Neural crest cell (in vitro differentiated cells): Measurements from ENCODE around the gene CD101. TPM values are rescaled to one million over a fixed set of nuclear protein-coding genes. Genes with fewer than 3 reads are reported as not detected.

Experiments
- DNase-seq: peaks from one replicate; pipeline ENCODE4 v3.0.0; 2021; ENCODE audit warnings: low read depth, mixed read lengths, low spot score
- H3K27ac Mint-ChIP-seq: one replicate; pipeline ENCODE4 v1.8.0; 2021; ENCODE audit warnings: mild to moderate bottlenecking, mixed read lengths; ENCODE audit not compliant: unreplicated experiment
- H3K27me3 Mint-ChIP-seq: 2 replicates; pipeline ENCODE4 v1.8.0; 2021; ENCODE audit warnings: low read depth, mild to moderate bottlenecking, mixed read lengths
- H3K36me3 Mint-ChIP-seq: 2 replicates; pipeline ENCODE4 v1.8.0; 2021; ENCODE audit warnings: low read depth, mild to moderate bottlenecking, mixed read lengths
- H3K4me1 Mint-ChIP-seq: 2 replicates; pipeline ENCODE4 v1.8.0; 2021; ENCODE audit warnings: mixed read lengths
- H3K4me3 Mint-ChIP-seq: one replicate; pipeline ENCODE4 v1.8.0; 2021; ENCODE audit warnings: mild to moderate bottlenecking, mixed read lengths
- H3K9me3 Mint-ChIP-seq: 2 replicates; pipeline ENCODE4 v1.8.0; 2021; ENCODE audit warnings: mixed read lengths
- total RNA-seq: library from RNA; stranded (reverse); gene quantifications from 2 replicates; pipeline ENCODE4 v1.2.1, GENCODE V29; 2021
- TF ChIP-seq, protein P1 (sequence below): fragments of 200-600 bp; sonication (generic); conservative IDR thresholded peaks from 2 replicates; pipeline ENCODE4 v1.5.0; 2021; ENCODE audit warnings: antibody characterized with exemption, mild to moderate bottlenecking

The CD101 gene
- total RNA-seq, 1 donor from 2014 or later: 3.7 TPM

DNA sequence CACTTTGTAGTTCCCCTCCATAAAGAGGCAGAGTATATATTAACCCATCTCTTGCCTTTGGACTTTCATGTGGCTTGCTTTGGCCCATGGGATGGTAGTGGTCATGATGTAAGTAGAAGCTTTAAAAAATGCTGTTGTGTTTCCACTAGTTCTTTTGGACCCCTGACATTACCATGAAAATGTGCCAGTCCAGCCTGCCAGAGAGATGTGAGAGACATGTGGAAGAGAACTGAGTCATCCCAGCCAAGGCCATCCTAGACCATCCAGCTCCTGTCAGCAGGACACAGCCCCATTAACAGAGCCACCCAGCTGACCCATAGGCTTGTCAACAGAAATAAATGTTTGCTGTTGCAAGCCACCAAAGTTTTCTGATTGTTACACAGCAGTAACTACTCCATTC, 3.9 kb upstream of the CD101 start:
- Mint-ChIP-seq H3K9me3 (peaks cover 8% of the 10 kb centered on the region), H3K4me1 (peaks cover 6% of the 10 kb centered on the region), H3K36me3 (peaks cover 16% of the 10 kb centered on the region), H3K27ac (no peak overlapping the region), H3K4me3 (no peak overlapping the region), H3K27me3 (no peaks in the 10 kb centered on the region)
- TF ChIP-seq, protein P1, sequence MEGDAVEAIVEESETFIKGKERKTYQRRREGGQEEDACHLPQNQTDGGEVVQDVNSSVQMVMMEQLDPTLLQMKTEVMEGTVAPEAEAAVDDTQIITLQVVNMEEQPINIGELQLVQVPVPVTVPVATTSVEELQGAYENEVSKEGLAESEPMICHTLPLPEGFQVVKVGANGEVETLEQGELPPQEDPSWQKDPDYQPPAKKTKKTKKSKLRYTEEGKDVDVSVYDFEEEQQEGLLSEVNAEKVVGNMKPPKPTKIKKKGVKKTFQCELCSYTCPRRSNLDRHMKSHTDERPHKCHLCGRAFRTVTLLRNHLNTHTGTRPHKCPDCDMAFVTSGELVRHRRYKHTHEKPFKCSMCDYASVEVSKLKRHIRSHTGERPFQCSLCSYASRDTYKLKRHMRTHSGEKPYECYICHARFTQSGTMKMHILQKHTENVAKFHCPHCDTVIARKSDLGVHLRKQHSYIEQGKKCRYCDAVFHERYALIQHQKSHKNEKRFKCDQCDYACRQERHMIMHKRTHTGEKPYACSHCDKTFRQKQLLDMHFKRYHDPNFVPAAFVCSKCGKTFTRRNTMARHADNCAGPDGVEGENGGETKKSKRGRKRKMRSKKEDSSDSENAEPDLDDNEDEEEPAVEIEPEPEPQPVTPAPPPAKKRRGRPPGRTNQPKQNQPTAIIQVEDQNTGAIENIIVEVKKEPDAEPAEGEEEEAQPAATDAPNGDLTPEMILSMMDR: no peak
- DNase-seq: no peak

DNA sequence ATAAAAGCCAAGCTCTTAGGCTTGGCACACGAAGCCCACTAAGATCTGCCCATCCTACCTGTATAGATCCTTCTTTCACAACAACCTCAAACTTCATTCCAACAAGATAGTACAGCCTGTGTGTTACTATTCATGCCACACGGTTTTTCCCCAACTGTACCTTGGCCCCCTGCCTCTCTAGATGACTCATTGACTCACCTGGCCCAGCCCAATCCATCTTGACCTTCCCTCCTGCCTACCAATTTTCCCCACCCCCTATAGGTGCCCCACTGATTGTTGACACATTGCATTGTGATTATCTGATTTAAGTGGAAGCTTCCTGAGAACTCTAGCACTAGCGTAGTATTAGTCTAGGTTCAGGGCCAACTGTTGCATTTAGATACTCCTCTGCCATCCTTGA, 2.0 kb upstream of the CD101 start:
- Mint-ChIP-seq H3K27ac (peak overlapping the region; percentile 9), H3K4me3 (no peak overlapping the region), H3K4me1 (peaks cover 12% of the 10 kb centered on the region), H3K27me3 (no peaks in the 10 kb centered on the region), H3K36me3 (peaks cover 7% of the 10 kb centered on the region), H3K9me3 (no peaks in the 10 kb centered on the region)
- DNase-seq: no peak
- TF ChIP-seq, protein P1: no peak

DNA sequence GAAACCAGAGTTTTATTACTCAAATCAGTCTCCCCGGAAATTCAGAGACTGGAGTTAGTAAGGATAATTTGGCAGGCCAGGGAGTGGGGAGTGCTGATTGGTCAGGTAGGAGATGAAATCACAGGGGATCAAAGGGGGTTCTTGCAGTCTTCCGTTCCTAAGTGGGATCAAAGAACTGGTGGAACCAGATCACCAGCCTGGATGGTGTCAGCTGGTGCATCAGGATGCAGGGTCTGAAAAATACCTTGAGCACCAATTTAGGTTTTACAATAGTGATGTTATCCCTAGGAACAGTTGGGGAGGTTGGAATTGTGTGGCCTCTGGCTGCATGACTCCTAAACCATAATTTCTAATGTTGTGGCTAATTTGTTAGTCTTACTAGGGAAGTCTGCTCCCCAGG, 1.4 kb upstream of the CD101 start:
- H3K4me1 Mint-ChIP-seq: peaks cover 12% of the 10 kb centered on the region
- H3K9me3 Mint-ChIP-seq: no peaks in the 10 kb centered on the region
- TF ChIP-seq, protein P1: no peak
- H3K36me3 Mint-ChIP-seq: peaks cover 7% of the 10 kb centered on the region
- DNase-seq: no peak
- H3K27me3 Mint-ChIP-seq: no peaks in the 10 kb centered on the region
- H3K4me3 Mint-ChIP-seq: no peak overlapping the region
- no peak overlapping the region for H3K27ac Mint-ChIP-seq

DNA sequence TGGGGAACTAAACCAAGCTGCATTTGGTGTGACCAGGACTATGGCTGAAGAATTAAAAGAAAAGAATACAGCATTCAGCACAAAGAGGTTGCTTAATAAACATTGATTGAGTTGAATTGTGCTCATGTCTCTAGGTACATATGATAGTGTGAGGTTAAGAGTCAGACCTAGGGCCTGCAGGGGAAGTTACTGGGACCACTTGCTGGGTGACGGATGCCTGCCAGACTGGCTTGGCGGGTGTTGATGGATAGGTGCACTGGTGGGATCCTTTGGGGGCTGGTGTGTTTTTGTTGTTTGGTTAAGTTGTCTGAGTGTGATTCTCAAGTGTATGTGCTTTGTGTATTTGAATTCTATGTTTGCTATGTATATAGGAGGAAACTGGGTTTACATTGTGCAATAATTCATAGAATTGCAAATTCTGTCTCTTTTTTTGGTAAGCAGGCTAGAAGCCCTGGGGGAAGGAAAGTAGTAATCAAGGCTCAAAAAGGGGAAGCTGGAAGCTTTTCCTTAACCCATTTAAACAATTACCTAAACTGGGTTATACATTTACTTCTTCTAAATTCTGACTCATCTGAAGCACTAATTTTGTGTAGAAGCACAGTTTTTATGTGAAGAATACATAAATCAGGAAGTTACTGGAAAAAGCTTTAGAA, 1.8 kb downstream of the CD101 start:
- no peak for DNase-seq
- Mint-ChIP-seq H3K9me3 (no peaks in the 10 kb centered on the region), H3K4me1 (peaks cover 8% of the 10 kb centered on the region), H3K27me3 (no peaks in the 10 kb centered on the region), H3K27ac (no peak overlapping the region), H3K36me3 (no peaks in the 10 kb centered on the region), H3K4me3 (no peak overlapping the region)
- TF ChIP-seq, protein P1: no peak

DNA sequence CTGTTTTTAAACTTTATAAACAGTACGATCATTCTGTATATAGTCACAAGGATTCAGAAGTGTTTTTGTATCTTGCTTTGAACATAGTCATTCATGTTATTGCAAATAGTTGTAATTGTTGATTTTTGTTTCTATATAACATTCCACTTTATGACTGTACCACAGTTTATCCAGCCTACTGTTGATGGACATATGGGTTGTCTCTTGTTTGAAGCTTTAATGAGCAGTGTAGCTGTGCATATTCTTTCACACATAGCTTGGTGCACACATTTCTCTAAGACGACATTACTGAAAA, 6.1 kb downstream of the CD101 start:
- H3K4me1 Mint-ChIP-seq: peaks cover 7% of the 10 kb centered on the region
- H3K9me3 Mint-ChIP-seq: no peaks in the 10 kb centered on the region
- H3K27me3 Mint-ChIP-seq: no peaks in the 10 kb centered on the region
- no peak for DNase-seq
- no peak overlapping the region for H3K4me3 Mint-ChIP-seq
- TF ChIP-seq, protein P1: no peak
- H3K36me3 Mint-ChIP-seq: no peaks in the 10 kb centered on the region
- H3K27ac Mint-ChIP-seq: no peak overlapping the region
